Cardiac atrium fibroblast (primary cell): ENCODE measurements around the gene USP17L5. TPM values are rescaled to one million over a fixed set of nuclear protein-coding genes. Genes with fewer than 3 reads are reported as not detected.

Experiments
- total RNA-seq: library from RNA; depleted of rRNA; stranded (reverse); fragments of >200 nt; gene quantifications from 2 replicates; pipeline ENCODE4 v1.2.3, GENCODE V29; 2015

USP17L5 gene
- total RNA-seq: not detected in 2 replicates

DNA sequence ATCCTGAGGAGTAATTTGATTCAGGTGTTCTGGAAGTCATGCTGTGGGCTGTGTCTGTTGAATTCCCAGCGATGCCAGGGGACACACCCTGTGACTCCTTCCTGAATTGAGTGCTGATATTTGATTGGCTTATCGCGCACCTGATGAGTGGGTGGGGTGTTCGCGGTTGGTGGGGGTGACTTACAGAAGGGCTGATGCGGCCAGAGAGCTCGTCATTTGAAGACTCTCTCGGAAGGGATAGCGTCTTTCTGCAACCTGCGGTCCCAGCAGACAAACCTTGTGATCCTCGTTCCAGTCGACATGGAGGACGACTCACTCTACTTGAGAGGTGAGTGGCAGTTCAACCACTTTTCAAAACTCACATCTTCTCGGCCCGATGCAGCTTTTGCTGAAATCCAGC, at the start of gene USP17L5:
Gene USP17L5 (plus strand): TSS at position 301 of the 400 bp plus-strand sequence. CDS start 0 bp downstream, at position 301.

DNA sequence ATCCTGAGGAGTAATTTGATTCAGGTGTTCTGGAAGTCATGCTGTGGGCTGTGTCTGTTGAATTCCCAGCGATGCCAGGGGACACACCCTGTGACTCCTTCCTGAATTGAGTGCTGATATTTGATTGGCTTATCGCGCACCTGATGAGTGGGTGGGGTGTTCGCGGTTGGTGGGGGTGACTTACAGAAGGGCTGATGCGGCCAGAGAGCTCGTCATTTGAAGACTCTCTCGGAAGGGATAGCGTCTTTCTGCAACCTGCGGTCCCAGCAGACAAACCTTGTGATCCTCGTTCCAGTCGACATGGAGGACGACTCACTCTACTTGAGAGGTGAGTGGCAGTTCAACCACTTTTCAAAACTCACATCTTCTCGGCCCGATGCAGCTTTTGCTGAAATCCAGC, 14.3 kb upstream of the USP17L5 start, which contains the start of gene USP17L24:
Gene USP17L24 (plus strand): TSS at position 301 of the 400 bp plus-strand sequence. CDS start 0 bp downstream, at position 301.

DNA sequence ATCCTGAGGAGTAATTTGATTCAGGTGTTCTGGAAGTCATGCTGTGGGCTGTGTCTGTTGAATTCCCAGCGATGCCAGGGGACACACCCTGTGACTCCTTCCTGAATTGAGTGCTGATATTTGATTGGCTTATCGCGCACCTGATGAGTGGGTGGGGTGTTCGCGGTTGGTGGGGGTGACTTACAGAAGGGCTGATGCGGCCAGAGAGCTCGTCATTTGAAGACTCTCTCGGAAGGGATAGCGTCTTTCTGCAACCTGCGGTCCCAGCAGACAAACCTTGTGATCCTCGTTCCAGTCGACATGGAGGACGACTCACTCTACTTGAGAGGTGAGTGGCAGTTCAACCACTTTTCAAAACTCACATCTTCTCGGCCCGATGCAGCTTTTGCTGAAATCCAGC, 9.6 kb upstream of the USP17L5 start, which contains the start of gene USP17L25:
Gene USP17L25 (plus strand): TSS at position 301 of the 400 bp plus-strand sequence. CDS start 0 bp downstream, at position 301.

GRCh38 chr4:9334358-9334757, 4.8 kb upstream of the USP17L5 start, which contains the start of gene USP17L26:
Gene USP17L26 (plus strand): TSS chr4:9334658. CDS start chr4:9334658, 0 bp downstream.

GRCh38 chr4:9343848-9344247, 4.6 kb downstream of the USP17L5 start, which contains the start of gene USP17L27:
Gene USP17L27 (plus strand): TSS chr4:9344148. CDS start chr4:9344148, 0 bp downstream.

GRCh38 chr4:9348593-9348992, 9.4 kb downstream of the USP17L5 start, which contains the start of gene USP17L28:
Gene USP17L28 (plus strand): TSS chr4:9348893. CDS start chr4:9348893, 0 bp downstream.

GRCh38 chr4:9353338-9353737, 14.1 kb downstream of the USP17L5 start, which contains the start of gene USP17L29:
Gene USP17L29 (plus strand): TSS chr4:9353638. CDS start chr4:9353638, 0 bp downstream.

GRCh38 chr4:9362829-9363228, 23.6 kb downstream of the USP17L5 start, which contains the start of gene USP17L30:
Gene USP17L30 (plus strand): TSS chr4:9363129. CDS start chr4:9363129, 0 bp downstream.

Other genes with a start within 250 kb of the USP17L5 start
- not detected in 2 replicates for gene FAM90A26, start 169.0 kb upstream of the USP17L5 start, total RNA-seq
- not detected in 2 replicates for gene USP17L10, start 128.7 kb upstream of the USP17L5 start, total RNA-seq
- gene USP17L11, start 124.0 kb upstream of the USP17L5 start, total RNA-seq: not detected in 2 replicates
- not detected in 2 replicates for gene USP17L12, start 119.3 kb upstream of the USP17L5 start, total RNA-seq
- gene USP17L13, start 114.5 kb upstream of the USP17L5 start, total RNA-seq: not detected in 2 replicates
- not detected in 2 replicates for gene USP17L15, start 105.0 kb upstream of the USP17L5 start, total RNA-seq
- gene USP17L17, start 95.5 kb upstream of the USP17L5 start, total RNA-seq: not detected in 2 replicates
- not detected in 2 replicates for gene USP17L18, start 90.8 kb upstream of the USP17L5 start, total RNA-seq
- not detected in 2 replicates for gene USP17L19, start 86.0 kb upstream of the USP17L5 start, total RNA-seq
- gene USP17L20, start 81.3 kb upstream of the USP17L5 start, total RNA-seq: not detected in 2 replicates
- gene USP17L21, start 76.5 kb upstream of the USP17L5 start, total RNA-seq: not detected in 2 replicates
- not detected in 2 replicates for gene USP17L22, start 71.8 kb upstream of the USP17L5 start, total RNA-seq
- gene USP17L24, start 14.2 kb upstream of the USP17L5 start, total RNA-seq: not detected in 2 replicates
- gene USP17L25, start 9.5 kb upstream of the USP17L5 start, total RNA-seq: not detected in 2 replicates
- gene USP17L26, start 4.7 kb upstream of the USP17L5 start, total RNA-seq: not detected in 2 replicates
- not detected in 2 replicates for gene USP17L27, start 4.7 kb downstream of the USP17L5 start, total RNA-seq
- gene USP17L28, start 9.5 kb downstream of the USP17L5 start, total RNA-seq: not detected in 2 replicates
- not detected in 2 replicates for gene USP17L29, start 14.2 kb downstream of the USP17L5 start, total RNA-seq
- gene USP17L30, start 23.7 kb downstream of the USP17L5 start, total RNA-seq: not detected in 2 replicates
- gene DEFB131A, start 105.0 kb downstream of the USP17L5 start, total RNA-seq: not detected in 2 replicates